OCI-LY1 (cell line): Measurements from ENCODE around the gene SLC9A7.

Experiments used
- H2AFZ ChIP-seq: fragments of 200-600 bp; sonication (generic), shearing (Covaris generic); 2 replicates; pipeline ENCODE4 v1.6.0; 2014; ENCODE audit warnings: antibody characterized with exemption, mild to moderate bottlenecking, low read length
- H3F3A ChIP-seq: fragments of 200-600 bp; sonication (generic), shearing (Covaris generic); 2 replicates; pipeline ENCODE4 v1.6.0; 2014; ENCODE audit warnings: mild to moderate bottlenecking, antibody characterized with exemption, low read length, moderate library complexity; ENCODE audit not compliant: insufficient read depth
- H3K27ac ChIP-seq: fragments of 200-600 bp; sonication (generic); 2 replicates; pipeline ENCODE4 v1.5.1; 2014; ENCODE audit warnings: low read length, mixed run types, mild to moderate bottlenecking, low read depth; ENCODE audit not compliant: poor library complexity, severe bottlenecking
- H3K27me3 ChIP-seq: fragments of 200-600 bp; sonication (generic); 2 replicates; pipeline ENCODE4 v1.6.0; 2014; ENCODE audit warnings: antibody characterized with exemption, mild to moderate bottlenecking, low read length, moderate library complexity; ENCODE audit not compliant: insufficient read depth
- H3K36me3 ChIP-seq: fragments of 200-600 bp; sonication (generic); 2 replicates; pipeline ENCODE4 v1.6.1; 2014; ENCODE audit warnings: mild to moderate bottlenecking, antibody characterized with exemption, low read length, moderate library complexity, mixed read lengths; ENCODE audit not compliant: insufficient read depth
- H3K4me1 ChIP-seq: fragments of 200-600 bp; sonication (generic); 2 replicates; pipeline ENCODE4 v1.5.1; 2014; ENCODE audit warnings: mild to moderate bottlenecking, low read length, moderate library complexity; ENCODE audit not compliant: insufficient read depth, severe bottlenecking
- H3K4me2 ChIP-seq: fragments of 200-600 bp; sonication (generic), shearing (Covaris generic); 2 replicates; pipeline ENCODE4 v1.6.1; 2014; ENCODE audit warnings: low read length
- H3K4me3 ChIP-seq: fragments of 200-600 bp; sonication (generic); 2 replicates; pipeline ENCODE4 v1.5.1; 2014; ENCODE audit warnings: low read length, low read depth, mild to moderate bottlenecking, mixed read lengths; ENCODE audit not compliant: poor library complexity, severe bottlenecking
- H3K79me2 ChIP-seq: fragments of 200-600 bp; shearing (Covaris generic); 2 replicates; pipeline ENCODE4 v1.6.1; 2016; ENCODE audit warnings: mixed run types, low read length, mixed read lengths; ENCODE audit not compliant: insufficient read depth
- H3K9ac ChIP-seq: fragments of 200-600 bp; sonication (generic), shearing (Covaris generic); 2 replicates; pipeline ENCODE4 v1.6.1; 2014; ENCODE audit warnings: mild to moderate bottlenecking, low read length, mixed read lengths
- H3K9me2 ChIP-seq: fragments of 200-600 bp; sonication (generic), shearing (Covaris generic); 2 replicates; pipeline ENCODE4 v1.6.1; 2014; ENCODE audit warnings: low read depth, mild to moderate bottlenecking, low read length, mixed read lengths
- H3K9me3 ChIP-seq: fragments of 200-600 bp; shearing (Covaris generic); 2 replicates; pipeline ENCODE4 v1.6.1; 2014; ENCODE audit warnings: low read length, mixed read lengths
- H4K20me1 ChIP-seq: fragments of 200-600 bp; sonication (generic), shearing (Covaris generic); 2 replicates; pipeline ENCODE4 v1.6.0; 2016; ENCODE audit warnings: mild to moderate bottlenecking, low read length; ENCODE audit not compliant: insufficient read depth
- CTCF ChIP-seq: fragments of 200-600 bp; sonication (generic), shearing (Covaris generic); IDR thresholded peaks from 2 replicates; pipeline ENCODE4 v1.5.1; 2017; ENCODE audit warnings: mild to moderate bottlenecking, antibody characterized with exemption, low read length, moderate library complexity, mixed read lengths
- EZH2 ChIP-seq: fragments of 200-600 bp; sonication (generic), shearing (Covaris generic); IDR thresholded peaks from 2 replicates; pipeline ENCODE4 v1.8.0; 2017; ENCODE audit warnings: borderline replicate concordance, mixed run types, mild to moderate bottlenecking, antibody characterized with exemption, low read length, moderate library complexity, mixed read lengths

SLC9A7 gene

GRCh38 chrX:46635186-46635585 lies 123.7 kb downstream of the SLC9A7 start:
- Histone ChIP-seq H3K27me3 (no peaks in the 10 kb centered on the region), H3K27ac (no peak overlapping the region), H3K4me3 (no peak overlapping the region), H3F3A (no peaks in the 10 kb centered on the region), H4K20me1 (no peaks in the 10 kb centered on the region), H3K9me3 (no peaks in the 10 kb centered on the region), H3K4me1 (no peaks in the 10 kb centered on the region), H3K36me3 (peaks cover 29% of the 10 kb centered on the region; the same call in 1 of the 2 replicates), H2AFZ (no peak overlapping the region), H3K79me2 (no peaks in the 10 kb centered on the region), H3K4me2 (no peak overlapping the region), H3K9ac (no peak overlapping the region), H3K9me2 (no peaks in the 10 kb centered on the region)
- TF ChIP-seq EZH2 (no peak), CTCF (no peak)

- Histone ChIP-seq H3K79me2 (no peaks in the 10 kb centered on the region), H3F3A (no peaks in the 10 kb centered on the region), H3K36me3 (peaks cover 34% of the 10 kb centered on the region; the same call in 1 of the 2 replicates), H3K9ac (no peak overlapping the region), H3K9me3 (no peaks in the 10 kb centered on the region), H3K27me3 (no peaks in the 10 kb centered on the region), H3K9me2 (no peaks in the 10 kb centered on the region), H4K20me1 (no peaks in the 10 kb centered on the region), H2AFZ (no peak overlapping the region), H3K4me2 (no peak overlapping the region), H3K27ac (no peak overlapping the region), H3K4me3 (no peak overlapping the region), H3K4me1 (no peaks in the 10 kb centered on the region)
- TF ChIP-seq CTCF, result no peak
- TF ChIP-seq EZH2, result no peak
These were observed 124.3 kb downstream of the SLC9A7 start for GRCh38 chrX:46634577-46634976.

- Histone ChIP-seq H3K9me3 (no peaks in the 10 kb centered on the region), H3K4me3 (no peak overlapping the region), H3K79me2 (no peaks in the 10 kb centered on the region), H3K9ac (no peak overlapping the region), H3K4me1 (no peaks in the 10 kb centered on the region), H3F3A (no peaks in the 10 kb centered on the region), H3K27ac (no peak overlapping the region), H3K4me2 (no peak overlapping the region), H3K9me2 (no peaks in the 10 kb centered on the region), H2AFZ (no peak overlapping the region), H4K20me1 (no peaks in the 10 kb centered on the region), H3K27me3 (no peaks in the 10 kb centered on the region), H3K36me3 (peaks cover 45% of the 10 kb centered on the region; the same call in 1 of the 2 replicates)
- TF ChIP-seq EZH2 (no peak), CTCF (no peak)
These were observed 128.8 kb downstream of the SLC9A7 start for GRCh38 chrX:46630141-46630540.
